GM19099 (cell line): ENCODE results near the gene TXNRD1.

Experiments used
- POLR2A ChIP-seq: IDR thresholded peaks from 3 replicates; pipeline ENCODE4 v1.6.1; 2011; ENCODE audit warnings: low read depth; ENCODE audit not compliant: insufficient read length; ENCODE audit errors: extremely low read depth

TXNRD1 gene

GRCh38 chr12:104182621-104183378 is 32.8 kb upstream of the TXNRD1 start:
- TF ChIP-seq POLR2A = no peak

- TF ChIP-seq POLR2A = no peak
Measured at GRCh38 chr12:104183443-104183842, 32.1 kb upstream of the TXNRD1 start.

GRCh38 chr12:104187446-104188155 is 28.0 kb upstream of the TXNRD1 start:
- TF ChIP-seq POLR2A = no peak

- TF ChIP-seq POLR2A = no peak
Measured at GRCh38 chr12:104188534-104188933, 27.0 kb upstream of the TXNRD1 start.

- no peak for TF ChIP-seq POLR2A
Measured at GRCh38 chr12:104189915-104190555, 25.5 kb upstream of the TXNRD1 start.

GRCh38 chr12:104190641-104191176 is 24.9 kb upstream of the TXNRD1 start:
- TF ChIP-seq POLR2A = no peak

- TF ChIP-seq POLR2A = no peak
Measured at GRCh38 chr12:104197264-104197663, 18.3 kb upstream of the TXNRD1 start.

- no peak for TF ChIP-seq POLR2A
Measured at GRCh38 chr12:104199964-104200363, 15.6 kb upstream of the TXNRD1 start.

GRCh38 chr12:104201238-104202001 is 14.2 kb upstream of the TXNRD1 start:
- no peak for TF ChIP-seq POLR2A

- TF ChIP-seq POLR2A = no peak
Measured at GRCh38 chr12:104204690-104205480, 10.7 kb upstream of the TXNRD1 start.

- no peak for TF ChIP-seq POLR2A
Measured at GRCh38 chr12:104207416-104208205, 8.0 kb upstream of the TXNRD1 start.

- no peak for TF ChIP-seq POLR2A
Measured at GRCh38 chr12:104212516-104212915, 3.1 kb upstream of the TXNRD1 start.

- TF ChIP-seq POLR2A = no peak
Measured at GRCh38 chr12:104213952-104214351, 1.6 kb upstream of the TXNRD1 start.

- no peak for TF ChIP-seq POLR2A
Measured at GRCh38 chr12:104216521-104216924, 944 bp downstream of the TXNRD1 start.

- no peak for TF ChIP-seq POLR2A
Measured at GRCh38 chr12:104218935-104219334, 3.4 kb downstream of the TXNRD1 start.
